Stimulated activated memory B cell treated with anti-CD40 and anti-IgM and Interleukin-4, amounts not matched to agents 10 μg/mL and 1 μg/mL and 100 μg/mL, for 72 hours (primary cell): ENCODE results near the gene THRB.
"Not testable (repeated sequence)": the region's sequence is repeated elsewhere in the genome, so short reads cannot be mapped to it uniquely, and the experiment has no call there.

ENCODE experiments used
- ATAC-seq: fragments of 150-1000 bp; cut with Tn5 transposase; 2 replicates; pipeline ENCODE4 v1.10.0; 2021
- H3K27ac Mint-ChIP-seq: one replicate; pipeline ENCODE4 v1.8.0; 2022; ENCODE audit warnings: mild to moderate bottlenecking, mixed read lengths
- H3K27me3 Mint-ChIP-seq: one replicate; pipeline ENCODE4 v1.8.0; 2022; ENCODE audit warnings: mixed read lengths
- H3K36me3 Mint-ChIP-seq: one replicate; pipeline ENCODE4 v1.8.0; 2022; ENCODE audit warnings: mixed read lengths
- H3K4me1 Mint-ChIP-seq: one replicate; pipeline ENCODE4 v1.8.0; 2022; ENCODE audit warnings: mixed read lengths
- H3K4me3 Mint-ChIP-seq: one replicate; pipeline ENCODE4 v1.8.0; 2022; ENCODE audit warnings: mild to moderate bottlenecking, moderate library complexity, mixed read lengths
- H3K9me3 Mint-ChIP-seq: one replicate; pipeline ENCODE4 v1.8.0; 2022; ENCODE audit warnings: mixed read lengths

THRB gene

DNA sequence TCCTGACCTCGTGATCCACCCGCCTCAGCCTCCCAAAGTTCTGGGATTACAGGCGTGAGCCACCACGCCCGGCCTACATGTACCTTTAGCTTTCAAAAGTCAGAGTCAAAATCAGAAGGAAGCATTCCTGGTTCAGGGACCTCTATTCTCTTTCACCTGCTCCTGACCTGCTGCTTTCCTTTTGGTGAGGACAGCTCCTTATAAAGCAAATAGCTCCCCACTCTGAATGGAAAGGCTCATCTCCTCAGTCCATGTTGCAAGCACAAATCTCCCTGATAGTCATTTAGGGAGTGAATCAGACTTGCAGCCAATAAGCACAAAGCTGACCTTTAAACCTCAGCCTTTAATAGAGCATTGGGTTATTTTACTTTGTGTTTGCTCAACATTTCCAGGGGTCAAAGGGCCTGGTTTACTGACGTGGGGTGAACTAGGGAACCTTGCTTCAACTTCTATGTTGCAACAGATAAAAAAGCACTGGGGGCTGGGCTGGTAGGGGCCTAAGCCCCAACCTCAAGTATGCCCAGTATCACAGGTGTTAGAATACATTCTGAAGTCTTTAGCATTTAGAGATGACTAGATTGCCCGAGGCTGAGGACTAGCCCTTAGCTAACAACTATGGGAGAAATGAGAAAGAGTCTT is 43.1 kb downstream of the THRB start:
- Mint-ChIP-seq H3K4me3 (no peak overlapping the region), H3K9me3 (no peaks in the 10 kb centered on the region), H3K27me3 (peaks cover 13% of the 10 kb centered on the region), H3K36me3 (no peaks in the 10 kb centered on the region), H3K27ac (no peak overlapping the region), H3K4me1 (no peaks in the 10 kb centered on the region)
- no peak for ATAC-seq

DNA sequence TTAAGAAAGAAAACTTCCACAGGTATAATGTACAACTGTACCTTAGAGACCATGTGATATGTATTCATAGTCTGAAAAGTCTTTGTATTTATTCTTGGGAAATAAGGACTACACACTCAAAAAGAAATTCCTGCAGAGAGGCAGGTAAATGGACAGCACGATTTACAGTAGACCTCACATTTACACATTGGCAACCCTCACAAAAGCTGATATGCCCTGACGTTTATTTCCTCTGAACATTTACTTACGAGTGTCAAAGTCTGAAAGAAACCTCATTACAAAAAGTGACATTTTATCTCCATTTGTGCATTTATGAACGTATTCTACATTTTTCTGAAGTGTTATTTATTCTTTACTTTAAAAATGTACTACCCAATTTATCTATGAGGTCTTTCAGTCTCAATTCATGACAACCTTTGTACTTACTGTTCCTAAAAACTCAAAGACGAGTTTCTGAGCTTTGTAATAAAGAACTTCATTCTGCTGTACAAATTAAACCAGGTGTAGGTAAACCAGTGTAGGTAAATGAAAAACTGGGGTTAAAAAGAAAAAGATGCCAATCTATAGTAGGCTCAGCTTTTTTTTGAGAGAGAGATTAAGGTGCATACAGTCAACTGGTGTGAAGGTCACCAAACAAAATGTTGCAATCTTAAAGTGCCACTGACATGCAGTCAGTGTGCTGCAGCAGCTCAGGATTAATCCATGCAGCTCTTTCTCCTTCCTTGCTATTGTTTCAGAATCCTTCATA is 44.3 kb downstream of the THRB start:
- no peak overlapping the region for H3K4me3 Mint-ChIP-seq
- ATAC-seq, result no peak
- no peaks in the 10 kb centered on the region for H3K4me1 Mint-ChIP-seq
- H3K36me3 Mint-ChIP-seq, result no peaks in the 10 kb centered on the region
- no peaks in the 10 kb centered on the region for H3K9me3 Mint-ChIP-seq
- H3K27ac Mint-ChIP-seq, result no peak overlapping the region
- H3K27me3 Mint-ChIP-seq, result peaks cover 13% of the 10 kb centered on the region

DNA sequence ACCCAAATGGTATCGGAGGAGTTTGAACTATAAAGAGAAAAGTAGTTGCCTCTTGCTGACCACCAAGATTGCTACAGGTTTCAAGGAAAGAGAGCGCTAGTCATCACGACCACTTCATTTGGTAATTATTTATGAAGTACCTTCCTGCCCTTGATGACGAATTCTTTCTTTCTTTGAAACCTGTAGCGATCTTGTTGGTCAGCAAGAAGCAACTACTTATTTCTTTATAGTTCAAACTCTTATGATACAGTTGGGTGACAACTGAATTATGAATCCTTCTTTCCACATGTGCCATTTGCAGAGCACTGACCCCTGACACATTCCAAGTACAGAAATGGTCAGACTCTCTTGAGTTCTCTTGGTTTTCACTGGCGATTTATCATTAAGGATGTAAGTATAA is 46.8 kb downstream of the THRB start:
- Mint-ChIP-seq H3K27me3 (no peaks in the 10 kb centered on the region), H3K9me3 (no peaks in the 10 kb centered on the region), H3K27ac (no peak overlapping the region), H3K36me3 (no peaks in the 10 kb centered on the region), H3K4me3 (no peak overlapping the region), H3K4me1 (no peaks in the 10 kb centered on the region)
- ATAC-seq, result no peak

- H3K27ac Mint-ChIP-seq, result no peak overlapping the region
- no peaks in the 10 kb centered on the region for H3K36me3 Mint-ChIP-seq
- no peak overlapping the region for H3K4me3 Mint-ChIP-seq
- H3K4me1 Mint-ChIP-seq, result no peaks in the 10 kb centered on the region
- no peaks in the 10 kb centered on the region for H3K9me3 Mint-ChIP-seq
- H3K27me3 Mint-ChIP-seq, result no peaks in the 10 kb centered on the region
- no peak for ATAC-seq
These were observed 48.6 kb downstream of the THRB start for GRCh38 chr3:24446032-24446431.

- no peaks in the 10 kb centered on the region for H3K27me3 Mint-ChIP-seq
- H3K36me3 Mint-ChIP-seq, result no peaks in the 10 kb centered on the region
- H3K27ac Mint-ChIP-seq, result no peak overlapping the region
- no peak for ATAC-seq
- H3K4me1 Mint-ChIP-seq, result no peaks in the 10 kb centered on the region
- no peaks in the 10 kb centered on the region for H3K9me3 Mint-ChIP-seq
- H3K4me3 Mint-ChIP-seq, result no peak overlapping the region
These were observed 51.2 kb downstream of the THRB start for GRCh38 chr3:24443476-24443875.

DNA sequence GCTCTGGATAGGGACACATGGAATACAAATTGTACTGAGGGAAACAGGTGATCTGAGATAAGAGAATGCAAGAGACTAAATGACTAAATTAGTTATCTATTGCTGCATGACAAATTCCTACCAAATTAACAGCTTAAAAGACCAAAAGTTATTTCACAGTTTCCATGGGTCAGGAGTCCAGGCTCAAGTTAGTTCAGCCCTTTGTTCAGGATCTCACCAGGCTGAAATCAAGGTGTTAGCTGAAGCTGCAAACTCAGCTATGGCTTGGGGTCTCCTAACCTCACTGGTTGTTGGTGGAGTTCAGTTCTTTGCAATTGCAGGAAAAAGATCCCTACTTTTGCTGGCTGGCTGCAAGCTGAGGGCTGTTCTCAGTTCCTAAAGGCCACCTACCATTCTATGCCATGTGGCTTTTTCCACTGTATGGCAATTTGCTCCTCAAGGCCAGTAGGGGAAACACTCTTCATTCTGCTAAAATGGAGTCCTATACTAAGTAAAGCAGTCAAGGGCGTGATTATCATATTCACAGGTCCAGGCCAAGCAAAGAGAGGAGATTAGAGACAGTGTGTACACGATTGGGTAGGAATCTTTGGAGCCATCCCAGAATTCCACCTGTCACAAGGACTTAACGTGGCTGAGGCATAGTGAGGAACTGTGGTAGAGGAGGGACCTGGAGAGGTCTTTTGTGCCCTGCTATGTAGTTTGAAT is 53.7 kb downstream of the THRB start:
- Mint-ChIP-seq H3K4me1 (no peaks in the 10 kb centered on the region), H3K27ac (no peak overlapping the region), H3K9me3 (no peaks in the 10 kb centered on the region), H3K36me3 (no peaks in the 10 kb centered on the region), H3K4me3 (no peak overlapping the region), H3K27me3 (no peaks in the 10 kb centered on the region)
- ATAC-seq, result no peak

GRCh38 chr3:24439021-24439420 is 55.6 kb downstream of the THRB start:
- peak; percentile 28 for ATAC-seq
- Mint-ChIP-seq H3K4me1 (no peaks in the 10 kb centered on the region), H3K36me3 (no peaks in the 10 kb centered on the region), H3K4me3 (no peak overlapping the region), H3K27me3 (peaks cover 10% of the 10 kb centered on the region), H3K9me3 (peaks cover 3% of the 10 kb centered on the region), H3K27ac (no peak overlapping the region)

DNA sequence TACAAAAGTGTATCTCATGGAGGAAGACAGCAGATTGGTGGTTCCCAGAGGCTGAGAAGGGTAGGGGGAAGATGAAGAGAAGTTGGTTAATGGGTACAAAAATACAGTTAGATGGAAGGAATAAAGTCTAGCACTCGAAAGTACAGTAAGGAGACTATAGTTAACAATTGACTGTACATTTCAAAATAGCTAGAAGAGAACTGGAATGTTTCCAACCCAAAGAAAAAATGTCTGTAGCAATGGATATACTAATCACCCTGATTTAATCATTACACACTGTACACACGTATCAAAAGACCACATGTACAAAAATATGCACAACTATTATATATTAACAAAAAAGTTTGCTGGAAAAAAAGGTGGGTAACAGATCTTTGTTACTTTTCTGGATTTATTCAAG is 57.3 kb downstream of the THRB start:
- Mint-ChIP-seq H3K27me3 (peaks cover 10% of the 10 kb centered on the region), H3K4me3 (no peak overlapping the region), H3K4me1 (no peaks in the 10 kb centered on the region), H3K36me3 (no peaks in the 10 kb centered on the region), H3K9me3 (peaks cover 3% of the 10 kb centered on the region), H3K27ac (no peak overlapping the region)
- no peak for ATAC-seq

- H3K36me3 Mint-ChIP-seq, result no peaks in the 10 kb centered on the region
- no peaks in the 10 kb centered on the region for H3K4me1 Mint-ChIP-seq
- no peak overlapping the region for H3K27ac Mint-ChIP-seq
- H3K9me3 Mint-ChIP-seq, result peaks cover 3% of the 10 kb centered on the region
- H3K4me3 Mint-ChIP-seq, result no peak overlapping the region
- ATAC-seq, result no peak
- H3K27me3 Mint-ChIP-seq, result peaks cover 10% of the 10 kb centered on the region
These were observed 59.1 kb downstream of the THRB start for GRCh38 chr3:24435584-24435983.

DNA sequence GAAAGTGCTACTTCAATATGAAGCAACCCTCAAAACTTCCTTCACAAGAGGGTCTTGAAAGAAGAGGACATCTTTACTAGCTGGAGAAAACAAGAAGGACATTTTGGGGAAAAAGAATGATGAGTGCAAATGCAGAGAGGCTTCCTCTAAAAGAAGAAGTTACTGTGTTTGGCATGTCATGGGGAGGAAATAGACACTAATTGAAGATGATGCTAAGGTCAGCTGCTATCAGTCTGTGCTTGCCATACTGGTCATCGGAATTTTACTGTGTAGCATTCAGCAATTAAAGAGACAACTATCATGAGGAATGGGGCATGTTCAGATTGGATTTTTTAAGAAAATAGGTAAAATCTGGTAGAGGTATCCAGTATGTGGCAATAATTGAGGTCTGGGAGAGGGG is 60.0 kb downstream of the THRB start:
- Mint-ChIP-seq H3K9me3 (peaks cover 3% of the 10 kb centered on the region), H3K4me3 (no peak overlapping the region), H3K36me3 (no peaks in the 10 kb centered on the region), H3K27me3 (peaks cover 10% of the 10 kb centered on the region), H3K4me1 (no peaks in the 10 kb centered on the region), H3K27ac (no peak overlapping the region)
- no peak for ATAC-seq

- Mint-ChIP-seq H3K27me3 (peaks cover 10% of the 10 kb centered on the region), H3K4me1 (no peaks in the 10 kb centered on the region), H3K36me3 (no peaks in the 10 kb centered on the region), H3K27ac (no peak overlapping the region), H3K4me3 (no peak overlapping the region), H3K9me3 (peaks cover 3% of the 10 kb centered on the region)
- no peak for ATAC-seq
These were observed 60.6 kb downstream of the THRB start for GRCh38 chr3:24433838-24434591.

DNA sequence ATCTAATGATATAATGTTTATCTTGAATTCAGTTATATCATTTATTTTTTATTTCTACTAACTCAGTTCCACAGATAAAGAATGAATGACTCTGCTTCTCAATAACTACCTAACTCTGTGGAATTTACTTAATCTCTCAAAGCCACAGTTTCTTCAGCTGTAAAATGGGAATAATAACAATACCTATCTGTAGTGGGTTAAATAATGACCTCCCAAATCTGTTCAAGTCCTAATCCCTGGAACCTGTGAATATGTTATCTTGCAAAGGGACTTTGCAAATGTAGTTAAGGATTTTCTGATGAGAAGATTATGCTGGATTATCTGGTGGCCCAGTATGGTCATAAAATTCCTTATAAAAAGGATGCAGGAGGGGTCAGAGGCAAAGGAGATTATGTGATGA is 61.7 kb downstream of the THRB start:
- Mint-ChIP-seq H3K4me1 (no peaks in the 10 kb centered on the region), H3K36me3 (no peaks in the 10 kb centered on the region), H3K27ac (no peak overlapping the region), H3K4me3 (no peak overlapping the region), H3K9me3 (peaks cover 3% of the 10 kb centered on the region), H3K27me3 (peaks cover 10% of the 10 kb centered on the region)
- no peak for ATAC-seq

DNA sequence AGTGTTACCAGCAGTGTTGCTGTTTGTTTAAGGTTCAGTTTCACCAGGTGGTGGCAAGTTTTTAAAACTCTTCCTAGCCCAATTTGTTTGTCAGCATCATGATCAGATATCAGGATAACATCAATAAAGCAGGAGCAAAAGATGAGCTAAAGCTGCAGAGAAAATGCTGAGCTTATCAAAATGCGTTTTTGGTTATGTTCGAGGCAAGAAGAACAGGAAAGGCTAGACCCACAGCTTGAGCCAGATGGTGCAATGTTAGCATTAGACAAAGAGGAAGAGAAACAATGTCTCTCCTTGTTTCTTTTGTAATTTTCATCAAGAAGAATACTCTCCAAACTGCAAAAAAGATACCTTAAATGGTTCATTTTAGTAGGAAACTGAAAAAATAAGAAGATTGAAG is 66.2 kb downstream of the THRB start:
- Mint-ChIP-seq H3K4me3 (no peak overlapping the region), H3K9me3 (no peaks in the 10 kb centered on the region), H3K36me3 (no peaks in the 10 kb centered on the region), H3K27ac (no peak overlapping the region), H3K27me3 (no peaks in the 10 kb centered on the region), H3K4me1 (no peaks in the 10 kb centered on the region)
- no peak for ATAC-seq

DNA sequence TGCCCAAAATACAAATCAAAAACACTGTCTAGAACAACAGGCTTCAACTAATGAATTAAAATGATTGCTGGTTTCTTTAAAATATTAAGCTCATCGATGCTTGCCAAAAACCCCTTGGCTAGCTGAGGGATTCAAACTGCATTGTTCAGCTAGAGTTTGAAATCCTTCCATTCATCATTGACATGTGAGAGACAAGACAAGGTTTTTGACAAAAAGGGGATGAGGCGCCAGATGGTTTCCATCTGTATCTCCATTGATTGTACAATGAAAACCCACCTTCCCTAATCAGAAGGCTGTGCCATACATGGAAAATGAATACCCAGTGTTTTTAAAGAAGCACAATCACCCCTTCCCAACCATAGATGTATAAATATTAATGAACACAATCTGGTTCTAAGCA is 67.8 kb downstream of the THRB start:
- Mint-ChIP-seq H3K4me1 (no peaks in the 10 kb centered on the region), H3K27ac (no peak overlapping the region), H3K36me3 (no peaks in the 10 kb centered on the region), H3K27me3 (no peaks in the 10 kb centered on the region), H3K4me3 (no peak overlapping the region), H3K9me3 (no peaks in the 10 kb centered on the region)
- ATAC-seq, result no peak

- H3K9me3 Mint-ChIP-seq, H3K36me3 Mint-ChIP-seq, H3K4me1 Mint-ChIP-seq, H3K27ac Mint-ChIP-seq, H3K4me3 Mint-ChIP-seq, H3K27me3 Mint-ChIP-seq, ATAC-seq: not testable (repeated sequence)
These were observed 73.8 kb downstream of the THRB start for GRCh38 chr3:24420829-24421228.
